Thyroid gland (tissue), 4 donors: ENCODE data around the gene PPFIA3. TPM values are rescaled to one million over a fixed set of nuclear protein-coding genes. Genes with fewer than 3 reads are reported as not detected.

Experiments used
- DNase-seq, 2 donors: peaks; one replicate each; pipeline ENCODE4 v3.0.0-alpha.2; 2019
- H3K27ac ChIP-seq, 3 donors: fragments of 200-600 bp; sonication (generic); 1 replicate in 2 of 3; 2 replicates in 1 of 3; pipeline ENCODE4 v1.5.1; 2016 to 2019; ENCODE audit warnings: mild to moderate bottlenecking in 1 of 3, moderate library complexity in 1 of 3
- H3K27me3 ChIP-seq: fragments of 200-600 bp; sonication (generic); one replicate; pipeline ENCODE4 v1.5.1; 2019
- H3K36me3 ChIP-seq, 2 donors: fragments of 200-600 bp; sonication (generic); one replicate each; pipeline ENCODE4 v1.5.1; 2016 to 2019
- H3K4me1 ChIP-seq, 2 donors: fragments of 200-600 bp; sonication (generic); one replicate each; pipeline ENCODE4 v1.5.1; 2017 to 2019
- H3K4me3 ChIP-seq, 3 donors: fragments of 200-600 bp; sonication (generic); replicated peaks in 1 of 3; 1 replicate in 2 of 3; 2 replicates in 1 of 3; pipeline ENCODE4 v1.5.1; 2016; ENCODE audit warnings: mild to moderate bottlenecking in 1 of 3
- H3K9me3 ChIP-seq: fragments of 200-600 bp; sonication (generic); one replicate; pipeline ENCODE4 v1.5.1; 2017
- POLR2A ChIP-seq, 2 donors: fragments of 450-650 bp; IDR thresholded peaks; one replicate each; pipeline ENCODE4 v1.6.1; 2017; ENCODE audit warnings: antibody characterized with exemption in 2 of 2, mild to moderate bottlenecking in 2 of 2, moderate library complexity in 1 of 2
- WGBS, 2 donors: methylation state at CpG; one replicate each; pipeline ENCODE4 v1.1.5; 2017; 5-methylcytosine and 5-hydroxymethylcytosine counted together
- intact Hi-C: fragments of 100-400 bp; cut with DNase I; formaldehyde crosslinking; loops from one replicate; pipeline ENCODE4 v1.15.1; 2023
- small RNA-seq: library from RNA; depleted of rRNA; stranded (forward); fragments of <200 nt; gene quantifications from one replicate; pipeline ENCODE3, GENCODE V24; 2016
- total RNA-seq, 4 donors: library from RNA; depleted of rRNA; stranded (reverse); fragments of >200 nt; gene quantifications; one replicate each; pipeline ENCODE4 v1.2.3, GENCODE V29; 2016
- TF ChIP-seq, protein P1 (sequence below), 6 experiments: fragments of 200-600 bp in 3 of 6; fragments of 450-650 bp in 3 of 6; sonication (generic) in 3 of 6; IDR thresholded peaks; one replicate each; pipeline ENCODE4 v1.5.1; 2016 to 2019; ENCODE audit warnings: antibody characterized with exemption in 6 of 6, mild to moderate bottlenecking in 2 of 6, inconsistent platforms in 1 of 6, moderate library complexity in 1 of 6

PPFIA3 gene
- total RNA-seq, 4 donors from 2014 or later: 4.6 to 7.4 (median 5.3) TPM

DNA sequence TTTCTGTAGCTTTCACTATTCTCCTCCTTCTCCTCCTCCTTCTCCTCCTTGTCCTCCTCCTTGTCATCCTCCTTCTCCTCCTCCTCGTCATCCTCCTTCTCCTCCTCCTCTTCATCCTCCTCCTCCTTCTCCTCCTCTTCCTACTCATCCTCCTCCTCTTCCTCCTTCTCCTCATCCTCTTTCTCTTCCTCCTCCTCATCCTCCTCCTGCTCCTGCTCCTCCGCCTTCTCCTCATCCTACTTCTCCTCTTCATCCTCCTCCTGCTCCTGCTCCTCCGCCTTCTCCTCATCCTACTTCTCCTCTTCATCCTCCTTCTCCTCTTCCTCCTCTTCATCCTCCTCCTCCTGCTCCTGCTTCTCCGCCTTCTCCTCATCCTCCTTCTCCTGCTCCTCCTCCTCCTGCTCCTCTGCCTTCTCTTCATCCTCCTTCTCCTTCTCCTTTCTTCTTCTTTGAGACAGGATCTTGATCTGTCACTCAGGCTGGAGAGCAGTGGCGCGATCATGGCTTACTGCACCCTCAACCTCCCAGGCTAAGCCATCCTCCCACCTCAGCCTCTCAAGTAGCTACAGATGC, 74.6 kb downstream of the PPFIA3 start:
- TF ChIP-seq POLR2A (IDR thresholded peaks at IDR 0.05): no peak
- TF ChIP-seq, protein P1, sequence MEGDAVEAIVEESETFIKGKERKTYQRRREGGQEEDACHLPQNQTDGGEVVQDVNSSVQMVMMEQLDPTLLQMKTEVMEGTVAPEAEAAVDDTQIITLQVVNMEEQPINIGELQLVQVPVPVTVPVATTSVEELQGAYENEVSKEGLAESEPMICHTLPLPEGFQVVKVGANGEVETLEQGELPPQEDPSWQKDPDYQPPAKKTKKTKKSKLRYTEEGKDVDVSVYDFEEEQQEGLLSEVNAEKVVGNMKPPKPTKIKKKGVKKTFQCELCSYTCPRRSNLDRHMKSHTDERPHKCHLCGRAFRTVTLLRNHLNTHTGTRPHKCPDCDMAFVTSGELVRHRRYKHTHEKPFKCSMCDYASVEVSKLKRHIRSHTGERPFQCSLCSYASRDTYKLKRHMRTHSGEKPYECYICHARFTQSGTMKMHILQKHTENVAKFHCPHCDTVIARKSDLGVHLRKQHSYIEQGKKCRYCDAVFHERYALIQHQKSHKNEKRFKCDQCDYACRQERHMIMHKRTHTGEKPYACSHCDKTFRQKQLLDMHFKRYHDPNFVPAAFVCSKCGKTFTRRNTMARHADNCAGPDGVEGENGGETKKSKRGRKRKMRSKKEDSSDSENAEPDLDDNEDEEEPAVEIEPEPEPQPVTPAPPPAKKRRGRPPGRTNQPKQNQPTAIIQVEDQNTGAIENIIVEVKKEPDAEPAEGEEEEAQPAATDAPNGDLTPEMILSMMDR (IDR thresholded peaks at IDR 0.05): no peak
- Histone ChIP-seq H3K4me3 (no peak overlapping the region), H3K27me3 (no peaks in the 10 kb centered on the region), H3K9me3 (no peaks in the 10 kb centered on the region), H3K27ac (no peak overlapping the region), H3K4me1 (peaks cover 6 to 9% of the 10 kb centered on the region in 2 donors), H3K36me3 (peaks cover 9 to 15% of the 10 kb centered on the region in 2 donors)
- intact Hi-C loops: no loop called here
- 95 to 96% methylated on average over 6 of the region's 6 CpGs for WGBS, 2 donors
- no peak for DNase-seq

DNA sequence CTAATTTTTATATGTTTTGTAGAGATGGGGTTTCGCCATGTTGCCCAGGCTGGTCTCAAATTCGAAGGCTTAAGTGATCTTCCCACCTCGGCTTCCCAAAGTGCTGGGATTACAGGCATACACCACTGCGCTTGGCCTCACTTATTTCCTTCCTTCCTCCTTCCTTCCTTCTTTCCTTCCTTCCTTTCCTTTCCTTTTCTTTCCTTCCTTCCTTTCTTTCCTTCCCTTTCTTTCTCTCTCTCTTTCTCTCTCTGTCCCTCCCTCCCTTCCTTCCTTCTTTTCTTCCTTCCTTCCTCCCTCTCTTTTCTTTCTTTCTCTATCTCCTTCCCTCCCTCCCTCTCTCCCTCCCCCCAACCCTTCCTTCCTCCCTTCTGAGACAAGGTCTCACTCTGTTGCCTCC, 75.1 kb downstream of the PPFIA3 start:
- 90 to 93% methylated on average over 4 of the region's 4 CpGs for WGBS, 2 donors
- TF ChIP-seq, protein P1 (IDR thresholded peaks at IDR 0.05): no peak
- TF ChIP-seq POLR2A (IDR thresholded peaks at IDR 0.05): no peak
- intact Hi-C loops: no loop called here

DNA sequence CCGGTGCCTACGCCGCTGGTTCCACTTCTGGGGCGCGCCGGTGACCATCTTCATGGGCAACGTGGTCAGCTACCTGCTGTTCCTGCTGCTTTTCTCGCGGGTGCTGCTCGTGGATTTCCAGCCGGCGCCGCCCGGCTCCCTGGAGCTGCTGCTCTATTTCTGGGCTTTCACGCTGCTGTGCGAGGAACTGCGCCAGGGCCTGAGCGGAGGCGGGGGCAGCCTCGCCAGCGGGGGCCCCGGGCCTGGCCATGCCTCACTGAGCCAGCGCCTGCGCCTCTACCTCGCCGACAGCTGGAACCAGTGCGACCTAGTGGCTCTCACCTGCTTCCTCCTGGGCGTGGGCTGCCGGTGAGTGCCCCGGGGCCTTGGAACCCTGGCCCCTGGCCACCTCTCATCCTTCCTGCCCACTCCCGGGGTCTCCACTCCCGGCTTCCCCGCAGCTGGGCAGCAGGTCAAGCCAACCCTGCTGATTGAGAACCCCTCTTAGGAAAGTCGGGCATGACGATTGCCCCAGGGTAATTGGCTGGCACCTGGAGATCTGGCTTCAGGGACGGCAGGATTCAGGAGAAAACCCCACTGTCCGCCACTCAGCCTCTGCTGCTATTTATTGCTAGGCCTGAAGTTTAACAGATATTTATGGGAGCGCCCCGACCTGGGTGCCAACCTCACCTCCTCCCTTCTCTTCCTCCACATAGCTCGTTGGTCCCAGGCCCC, 77.3 kb downstream of the PPFIA3 start:
- peak overlapping the region in 1 of 3 donors; percentile 24 for H3K4me3 ChIP-seq
- no peaks in the 10 kb centered on the region for H3K9me3 ChIP-seq
- intact Hi-C loops: loop anchor here (5.0 kb wide), 1 partner anchor 44 kb away; no protein-coding TSS in a partner anchor
- H3K27ac ChIP-seq: peak overlapping the region in 2 of 3 donors; percentile 73 to 81
- peak; percentile 89 to 90 for DNase-seq
- H3K27me3 ChIP-seq: no peaks in the 10 kb centered on the region
- H3K36me3 ChIP-seq: peaks cover 2 to 9% of the 10 kb centered on the region in 2 donors
- WGBS, 2 donors: 37 to 40% methylated on average over 27 to 28 of the region's 40 CpGs
- peaks cover 6 to 9% of the 10 kb centered on the region in 2 donors for H3K4me1 ChIP-seq
- peak in 1 of 2 donors; percentile 37 for TF ChIP-seq POLR2A (IDR thresholded peaks at IDR 0.05)
- TF ChIP-seq, protein P1 (IDR thresholded peaks at IDR 0.05): peak in 1 of 6 experiments; percentile 37

More for the DNA sequence above, 75.1 kb downstream of the PPFIA3 start:
- no peaks in the 10 kb centered on the region for H3K27me3 ChIP-seq
- DNase-seq: no peak
- H3K9me3 ChIP-seq: no peaks in the 10 kb centered on the region
- H3K4me1 ChIP-seq: peaks cover 6 to 9% of the 10 kb centered on the region in 2 donors
- H3K27ac ChIP-seq: no peak overlapping the region
- peaks cover 4 to 13% of the 10 kb centered on the region in 2 donors for H3K36me3 ChIP-seq
- no peak overlapping the region for H3K4me3 ChIP-seq

DNA sequence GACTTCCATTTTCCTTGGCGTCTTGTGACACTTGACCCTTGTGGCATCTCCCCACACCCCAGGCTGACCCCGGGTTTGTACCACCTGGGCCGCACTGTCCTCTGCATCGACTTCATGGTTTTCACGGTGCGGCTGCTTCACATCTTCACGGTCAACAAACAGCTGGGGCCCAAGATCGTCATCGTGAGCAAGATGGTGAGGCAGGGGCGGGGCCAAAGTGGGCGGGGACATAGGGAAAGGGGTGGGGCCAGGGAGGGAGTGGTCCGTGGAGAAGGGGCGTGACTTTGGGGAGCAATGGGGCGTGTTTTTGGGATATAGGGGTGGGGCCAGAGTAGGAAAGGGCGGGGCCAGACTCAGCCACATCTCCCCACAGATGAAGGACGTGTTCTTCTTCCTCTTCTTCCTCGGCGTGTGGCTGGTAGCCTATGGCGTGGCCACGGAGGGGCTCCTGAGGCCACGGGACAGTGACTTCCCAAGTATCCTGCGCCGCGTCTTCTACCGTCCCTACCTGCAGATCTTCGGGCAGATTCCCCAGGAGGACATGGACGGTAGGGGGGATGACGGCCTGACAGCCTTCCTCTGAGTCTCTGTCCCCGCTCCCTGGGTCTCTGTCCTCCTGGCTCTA, 81.0 kb downstream of the PPFIA3 start:
- peaks cover 15 to 17% of the 10 kb centered on the region in 2 donors for H3K36me3 ChIP-seq
- TF ChIP-seq, protein P1 (IDR thresholded peaks at IDR 0.05): no peak
- TF ChIP-seq POLR2A (IDR thresholded peaks at IDR 0.05): no peak
- intact Hi-C loops: no loop called here
- H3K27me3 ChIP-seq: no peaks in the 10 kb centered on the region
- no peak for DNase-seq
- H3K27ac ChIP-seq: no peak overlapping the region
- H3K9me3 ChIP-seq: no peaks in the 10 kb centered on the region
- peaks cover 6 to 9% of the 10 kb centered on the region in 2 donors for H3K4me1 ChIP-seq
- no peak overlapping the region for H3K4me3 ChIP-seq
- WGBS, 2 donors: 91 to 94% methylated on average over 29 of the region's 29 CpGs

Small RNAs within 50 kb of the gene (small RNA-seq; reads per million reads assigned to genes)
- gene RN7SL708P: not detected

Other genes with a start within 250 kb of the PPFIA3 start
- 10 to 100 TPM; 18.7 to 31.7 (median 24.2) TPM for gene PPP1R15A, start 247.1 kb upstream of the PPFIA3 start, total RNA-seq
- gene TULP2, start 220.8 kb upstream of the PPFIA3 start, total RNA-seq: under 1 TPM in 1 of 4 donors, not detected in 3; 0.27 TPM
- gene NUCB1, start 219.2 kb upstream of the PPFIA3 start, total RNA-seq: 100 to 1,000 TPM; 267 to 424 (median 371) TPM
- gene DHDH, start 185.8 kb upstream of the PPFIA3 start, total RNA-seq: not detected
- 10 to 100 TPM; 28.2 to 74.4 (median 41.2) TPM for gene BAX, start 164.7 kb upstream of the PPFIA3 start, total RNA-seq
- gene FTL, start 154.2 kb upstream of the PPFIA3 start, total RNA-seq: over 10,000 TPM in 1 of 4 donors, 1,000 to 10,000 TPM in 3; 5,748 to 12,335 (median 7,175) TPM
- gene GYS1, start 126.2 kb upstream of the PPFIA3 start, total RNA-seq: 10 to 100 TPM; 17.9 to 33.2 (median 23.9) TPM
- gene RUVBL2, start 125.7 kb upstream of the PPFIA3 start, total RNA-seq: 100 to 1,000 TPM in 3 of 4 donors, 10 to 100 TPM in 1; 80.5 to 131 (median 118) TPM
- gene LHB, start 102.5 kb upstream of the PPFIA3 start, total RNA-seq: not detected
- gene CGB3, start 95.2 kb upstream of the PPFIA3 start, total RNA-seq: not detected
- not detected for gene CGB2, start 87.7 kb upstream of the PPFIA3 start, total RNA-seq
- not detected for gene CGB1, start 82.6 kb upstream of the PPFIA3 start, total RNA-seq
- under 1 TPM in 1 of 4 donors, not detected in 3; 0.56 TPM for gene CGB5, start 75.7 kb upstream of the PPFIA3 start, total RNA-seq
- gene CGB8, start 70.4 kb upstream of the PPFIA3 start, total RNA-seq: not detected
- not detected for gene CGB7, start 61.8 kb upstream of the PPFIA3 start, total RNA-seq
- under 1 TPM in 1 of 4 donors, not detected in 3; 0.33 TPM for gene NTF4, start 54.7 kb upstream of the PPFIA3 start, total RNA-seq
- not detected for gene KCNA7, start 46.8 kb upstream of the PPFIA3 start, total RNA-seq
- 100 to 1,000 TPM; 253 to 388 (median 305) TPM for gene SNRNP70, start 34.1 kb upstream of the PPFIA3 start, total RNA-seq
- gene LIN7B, start 5.2 kb upstream of the PPFIA3 start, total RNA-seq: 10 to 100 TPM; 10.5 to 17.7 (median 13.8) TPM
- 10 to 100 TPM in 1 of 4 donors, 1 to 10 TPM in 3; 1.7 to 13.4 (median 6.1) TPM for gene C19orf73, start 401 bp upstream of the PPFIA3 start, total RNA-seq
- gene HRC, start 35.9 kb downstream of the PPFIA3 start, total RNA-seq: 1 to 10 TPM; 1.1 to 4.1 (median 2.1) TPM
- gene TRPM4, start 38.2 kb downstream of the PPFIA3 start, total RNA-seq: 10 to 100 TPM; 18.4 to 36.4 (median 26.1) TPM
- 1 to 10 TPM in 2 of 4 donors, under 1 TPM in 2; 0.24 to 7.8 (median 1.4) TPM for gene SLC6A16, start 205.6 kb downstream of the PPFIA3 start, total RNA-seq
- 1 to 10 TPM; 2.1 to 9.7 (median 5.4) TPM for gene CD37, start 215.9 kb downstream of the PPFIA3 start, total RNA-seq
- gene TEAD2, start 242.9 kb downstream of the PPFIA3 start, total RNA-seq: 10 to 100 TPM in 3 of 4 donors, 1 to 10 TPM in 1; 6.9 to 19.5 (median 13.7) TPM
- 1 to 10 TPM in 1 of 4 donors, not detected in 3; 1.3 TPM for gene DKKL1, start 244.3 kb downstream of the PPFIA3 start, total RNA-seq